HG03521 (cell line): ENCODE measurements around the gene RHOT2.

Source experiments
- ATAC-seq: cut with Tn5 transposase; IDR thresholded peaks from one replicate; pipeline ENCODE4 v1.9.1; 2021; ENCODE audit warnings: mild to moderate bottlenecking, moderate library complexity; ENCODE audit not compliant: unreplicated experiment

The RHOT2 gene

GRCh38 chr16:647173-647902 is 20.6 kb upstream of the RHOT2 start:
- ATAC-seq: no peak

- ATAC-seq: no peak
Observed at GRCh38 chr16:648071-648780, 19.7 kb upstream of the RHOT2 start.

GRCh38 chr16:648781-649589 is 18.9 kb upstream of the RHOT2 start, which contains the start of gene WDR90:
WDR90 (plus strand) TSS chr16:649365; CDS start chr16:649417, 52 bp downstream.
- ATAC-seq: peak; percentile 72

- peak; percentile 6 for ATAC-seq
Observed at GRCh38 chr16:649631-650030, 18.3 kb upstream of the RHOT2 start.

GRCh38 chr16:651844-652243 is 16.1 kb upstream of the RHOT2 start:
- ATAC-seq: no peak

GRCh38 chr16:652454-653305 is 15.3 kb upstream of the RHOT2 start:
- ATAC-seq: no peak

- no peak for ATAC-seq
Observed at GRCh38 chr16:654034-654433, 13.9 kb upstream of the RHOT2 start.

- ATAC-seq: no peak
Observed at GRCh38 chr16:657487-657886, 10.4 kb upstream of the RHOT2 start.

GRCh38 chr16:658679-659571 is 9.0 kb upstream of the RHOT2 start:
- no peak for ATAC-seq

- ATAC-seq: no peak
Observed at GRCh38 chr16:659618-660017, 8.3 kb upstream of the RHOT2 start.

- no peak for ATAC-seq
Observed at GRCh38 chr16:660132-660458, 7.8 kb upstream of the RHOT2 start.

GRCh38 chr16:660459-661183 is 7.3 kb upstream of the RHOT2 start:
- ATAC-seq: peak; percentile 47

- peak; percentile 12 for ATAC-seq
Observed at GRCh38 chr16:661184-661821, 6.6 kb upstream of the RHOT2 start.

- no peak for ATAC-seq
Observed at GRCh38 chr16:662095-662494, 5.8 kb upstream of the RHOT2 start.

- no peak for ATAC-seq
Observed at GRCh38 chr16:662597-662996, 5.3 kb upstream of the RHOT2 start.

GRCh38 chr16:666572-666971 is 1.4 kb upstream of the RHOT2 start:
- ATAC-seq: no peak

GRCh38 chr16:667113-667779 is 686 bp upstream of the RHOT2 start:
- ATAC-seq: no peak

- ATAC-seq: no peak
Observed at GRCh38 chr16:668519-669171, 713 bp downstream of the RHOT2 start.
